HCT116 (cell line): ENCODE measurements around the gene OR1M1. TPM values are rescaled to one million over a fixed set of nuclear protein-coding genes. Genes with fewer than 3 reads are reported as not detected.

Source experiments
- ATAC-seq: fragments of 200-7000 bp; cut with Tn5 transposase; 2 replicates; pipeline ENCODE4 v1.9.1; 2020; ENCODE audit warnings: mild to moderate bottlenecking, moderate library complexity
- BruUV-seq: library from RNA; stranded (reverse); fragments of 400-500 nt; replicated peaks from 2 replicates; lab custom pipeline; 2021; lab: Mats Ljungman, UMichigan
- CTCF ChIA-PET: fragments of 300-600 bp; sonication (Branson Sonifier 250); formaldehyde crosslinking; loops from one replicate; lab custom pipeline; 2021; ENCODE audit warnings: antibody characterized with exemption; lab: Charles Lee
- POLR2A ChIA-PET: fragments of 300-600, 350-600 bp; sonication (Branson Sonifier 250); formaldehyde crosslinking; loops from one replicate; lab custom pipeline; 2021; ENCODE audit warnings: antibody characterized with exemption; lab: Charles Lee
- RAD21 ChIA-PET, 2 experiments: fragments of 300-600 bp; sonication (Branson Sonifier 250); formaldehyde crosslinking; loops; one replicate each; lab custom pipeline; 2023; ENCODE audit warnings: low total read pairs in 2 of 2; ENCODE audit not compliant: uncharacterized antibody in 2 of 2, unreplicated experiment in 2 of 2, low non-redundant PET in 1 of 2; lab: Charles Lee
- DNase-seq: peaks from one replicate; pipeline ENCODE4 v3.0.0-alpha.2; 2010; ENCODE audit warnings: low read depth, low spot score
- H2AFZ ChIP-seq: fragments of 200-600 bp; shearing (Covaris generic), sonication (generic); 2 replicates; pipeline ENCODE4 v1.6.1; 2017; ENCODE audit warnings: low read depth, mixed run types, mixed read lengths, antibody characterized with exemption, low read length; ENCODE audit not compliant: poor library complexity, severe bottlenecking
- H3K27ac ChIP-seq: 2 replicates; pipeline ENCODE4 v1.5.1; 2012; ENCODE audit warnings: low read depth, low read length
- H3K27me3 ChIP-seq: fragments of 200-600 bp; sonication (generic); 2 replicates; pipeline ENCODE4 v1.6.1; 2016; ENCODE audit warnings: mixed run types, low read length, mixed read lengths; ENCODE audit not compliant: insufficient read depth
- H3K36me3 ChIP-seq, 2 experiments: fragments of 200-500 bp in 1 of 2; fragments of 200-600 bp in 1 of 2; sonication (Bioruptor generic) in 1 of 2; sonication (generic) in 1 of 2; 2 replicates each; pipeline versions ENCODE4 v1.5.1 to v1.6.1; 2014 to 2016; ENCODE audit warnings: low read length in 2 of 2, inconsistent platforms in 1 of 2, mixed read lengths in 1 of 2, mixed run types in 1 of 2; ENCODE audit not compliant: insufficient read depth in 2 of 2, control insufficient read depth in 1 of 2
- H3K4me1 ChIP-seq, 2 experiments: fragments of 200-600 bp in 1 of 2; sonication (generic) in 1 of 2; 2 replicates each; pipeline versions ENCODE4 v1.5.1 to v1.6.1; 2012 to 2017; ENCODE audit warnings: low read length in 2 of 2, inconsistent platforms in 1 of 2, mild to moderate bottlenecking in 1 of 2, mixed read lengths in 1 of 2, mixed run types in 1 of 2, moderate library complexity in 1 of 2; ENCODE audit not compliant: insufficient read depth in 2 of 2, control insufficient read depth in 1 of 2
- H3K4me2 ChIP-seq: fragments of 200-600 bp; sonication (generic); 2 replicates; pipeline ENCODE4 v1.6.1; 2017; ENCODE audit warnings: mixed run types, low read length, mixed read lengths
- H3K4me3 ChIP-seq, 2 experiments: fragments of 200-600 bp in 1 of 2; sonication (generic) in 1 of 2; replicated peaks in 1 of 2; 2 replicates each; pipeline ENCODE4 v1.5.1; 2011 to 2016; ENCODE audit warnings: low read length in 2 of 2, control low read depth in 1 of 2, low read depth in 1 of 2, mild to moderate bottlenecking in 1 of 2, mixed read lengths in 1 of 2, mixed run types in 1 of 2
- H3K79me2 ChIP-seq: fragments of 200-600 bp; sonication (generic); 2 replicates; pipeline ENCODE4 v1.6.1; 2017; ENCODE audit warnings: mild to moderate bottlenecking, mixed run types, low read length, moderate library complexity, mixed read lengths; ENCODE audit not compliant: insufficient read depth
- H3K9ac ChIP-seq: fragments of 200-600 bp; sonication (generic); 2 replicates; pipeline ENCODE4 v1.6.1; 2016; ENCODE audit warnings: low read length, mixed read lengths
- H3K9me2 ChIP-seq: fragments of 200-600 bp; sonication (generic), shearing (Covaris generic); 2 replicates; pipeline ENCODE4 v1.6.1; 2017; ENCODE audit warnings: mixed run types, mild to moderate bottlenecking, moderate library complexity; ENCODE audit not compliant: insufficient read depth
- H3K9me3 ChIP-seq, 2 experiments: fragments of 200-500 bp in 1 of 2; fragments of 200-600 bp in 1 of 2; sonication (Bioruptor generic) in 1 of 2; sonication (generic) in 1 of 2; 2 replicates each; pipeline ENCODE4 v1.6.1; 2014 to 2017; ENCODE audit warnings: low read length in 2 of 2, mixed read lengths in 2 of 2, inconsistent platforms in 1 of 2, low read depth in 1 of 2, mild to moderate bottlenecking in 1 of 2, mixed run types in 1 of 2, moderate library complexity in 1 of 2; ENCODE audit not compliant: control insufficient read depth in 1 of 2, insufficient read depth in 1 of 2
- H4K20me1 ChIP-seq: fragments of 200-600 bp; sonication (generic), shearing (Covaris generic); 2 replicates; pipeline ENCODE4 v1.6.1; 2017; ENCODE audit warnings: mixed run types, mild to moderate bottlenecking, moderate library complexity; ENCODE audit not compliant: insufficient read depth
- CEBPB ChIP-seq: IDR thresholded peaks from 2 replicates; pipeline ENCODE4 v1.6.1; 2012; ENCODE audit warnings: low read depth
- EZH2 ChIP-seq: fragments of 200-600 bp; sonication (generic); IDR thresholded peaks from 2 replicates; pipeline ENCODE4 v1.6.1; 2017; ENCODE audit warnings: antibody characterized with exemption, mixed run types
- EZH2phosphoT487 ChIP-seq: fragments of 200-600 bp; IDR thresholded peaks from 2 replicates; pipeline ENCODE4 v1.6.1; 2018; ENCODE audit warnings: antibody characterized with exemption, borderline replicate concordance
- YY1 ChIP-seq: IDR thresholded peaks from 2 replicates; pipeline ENCODE4 v1.6.1; 2011; ENCODE audit warnings: low read length, low read depth, moderate library complexity, mild to moderate bottlenecking; ENCODE audit not compliant: insufficient replicate concordance; ENCODE audit errors: extremely low read depth
- ZFX ChIP-seq: fragments of 450-650 bp; IDR thresholded peaks from 2 replicates; pipeline ENCODE4 v1.6.1; 2017
- intact Hi-C: fragments of 100-400 bp; cut with micrococcal nuclease; formaldehyde crosslinking; loops from 2 replicates; pipeline ENCODE4 v1.10.0; 2022
- total RNA-seq: library from RNA; stranded (reverse); gene quantifications from one replicate; pipeline ENCODE4 v1.2.1, GENCODE V29; 2021; ENCODE audit not compliant: unreplicated experiment
- TF ChIP-seq, protein P1 (sequence below): IDR thresholded peaks from 2 replicates; pipeline ENCODE4 v1.6.1; 2011; ENCODE audit warnings: mild to moderate bottlenecking, low read length, moderate library complexity; ENCODE audit not compliant: insufficient replicate concordance; ENCODE audit errors: extremely low read depth

The OR1M1 gene
- total RNA-seq, 1 experiment from 2014 or later, result not detected

DNA sequence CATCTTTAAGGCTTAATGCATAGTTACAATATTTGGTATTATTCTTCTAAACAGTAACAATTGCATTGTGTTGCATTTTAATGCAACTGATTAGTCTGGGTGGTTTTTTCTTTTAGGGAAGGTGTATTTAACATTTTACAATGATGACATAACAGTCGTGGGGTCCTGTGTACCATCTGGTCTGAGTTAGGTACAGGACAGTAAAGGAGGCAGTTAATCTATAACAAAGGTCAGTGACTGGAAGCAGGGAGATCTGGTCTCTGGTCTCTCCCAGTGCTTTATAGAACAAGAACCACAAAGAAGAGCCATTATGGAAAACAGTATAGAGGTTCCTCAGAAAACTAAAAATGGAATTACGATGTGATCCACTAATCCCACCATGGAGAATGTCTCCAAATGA, 23.1 kb downstream of the OR1M1 start:
- no peaks in the 10 kb centered on the region for H3K9me3 ChIP-seq
- POLR2A ChIA-PET, result no interaction called here
- CTCF ChIA-PET, result no interaction called here

DNA sequence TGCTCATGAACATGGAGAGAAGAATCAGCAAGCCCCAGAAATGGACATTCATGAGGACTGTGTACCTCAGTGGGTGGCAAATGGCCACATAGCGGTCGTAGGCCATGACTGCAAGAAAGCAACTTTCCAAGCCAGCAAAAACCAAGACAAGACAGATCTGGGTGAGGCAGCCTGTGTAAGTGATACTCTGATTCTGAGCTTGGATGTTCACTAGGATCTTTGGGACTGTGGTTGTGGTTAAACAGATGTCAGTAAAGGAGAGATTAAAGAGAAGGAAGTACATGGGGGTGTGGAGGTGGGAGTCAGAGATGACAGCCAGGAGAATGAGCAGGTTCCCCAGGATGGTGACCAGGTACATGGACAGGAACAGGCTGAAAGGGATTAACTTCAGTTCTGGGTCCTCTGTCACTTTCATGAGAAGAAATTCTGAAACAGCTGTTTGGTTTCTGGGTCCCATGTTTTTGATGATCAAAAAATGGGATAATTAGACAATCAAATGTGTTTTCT, 28.5 kb downstream of the OR1M1 start, which contains the start of gene OR7G1:
OR7G1 (minus strand) TSS at position 457 of the 507 bp plus-strand sequence; CDS start at position 457, 0 bp downstream.
- intact Hi-C loops, result no loop called here

More for the DNA sequence above, 23.1 kb downstream of the OR1M1 start:
- H4K20me1 ChIP-seq, result no peaks in the 10 kb centered on the region
- ATAC-seq (no peak), DNase-seq (no peak)
- no peak overlapping the region for H2AFZ ChIP-seq
- intact Hi-C loops, result no loop called here
- RAD21 ChIA-PET, result no interaction called here
- H3K4me2 ChIP-seq, result no peak overlapping the region
- no peak overlapping the region for H3K9ac ChIP-seq
- H3K4me1 ChIP-seq, result no peaks in the 10 kb centered on the region
- no peak overlapping the region for H3K4me3 ChIP-seq
- no peaks in the 10 kb centered on the region for H3K27me3 ChIP-seq
- TF ChIP-seq, protein P1, sequence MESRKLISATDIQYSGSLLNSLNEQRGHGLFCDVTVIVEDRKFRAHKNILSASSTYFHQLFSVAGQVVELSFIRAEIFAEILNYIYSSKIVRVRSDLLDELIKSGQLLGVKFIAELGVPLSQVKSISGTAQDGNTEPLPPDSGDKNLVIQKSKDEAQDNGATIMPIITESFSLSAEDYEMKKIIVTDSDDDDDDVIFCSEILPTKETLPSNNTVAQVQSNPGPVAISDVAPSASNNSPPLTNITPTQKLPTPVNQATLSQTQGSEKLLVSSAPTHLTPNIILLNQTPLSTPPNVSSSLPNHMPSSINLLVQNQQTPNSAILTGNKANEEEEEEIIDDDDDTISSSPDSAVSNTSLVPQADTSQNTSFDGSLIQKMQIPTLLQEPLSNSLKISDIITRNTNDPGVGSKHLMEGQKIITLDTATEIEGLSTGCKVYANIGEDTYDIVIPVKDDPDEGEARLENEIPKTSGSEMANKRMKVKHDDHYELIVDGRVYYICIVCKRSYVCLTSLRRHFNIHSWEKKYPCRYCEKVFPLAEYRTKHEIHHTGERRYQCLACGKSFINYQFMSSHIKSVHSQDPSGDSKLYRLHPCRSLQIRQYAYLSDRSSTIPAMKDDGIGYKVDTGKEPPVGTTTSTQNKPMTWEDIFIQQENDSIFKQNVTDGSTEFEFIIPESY, result no peak
- TF ChIP-seq EZH2phosphoT487 (no peak), CEBPB (no peak), ZFX (no peak)
- no peak overlapping the region for H3K27ac ChIP-seq
- H3K9me2 ChIP-seq, result no peaks in the 10 kb centered on the region
- H3K79me2 ChIP-seq, result no peaks in the 10 kb centered on the region
- H3K36me3 ChIP-seq, result no peaks in the 10 kb centered on the region
- no TSS peak for BruUV-seq

More for the DNA sequence above, 28.5 kb downstream of the OR1M1 start, which contains the start of gene OR7G1:
- RAD21 ChIA-PET, result no interaction called here
- TF ChIP-seq YY1 (no peak), EZH2 (no peak)
- Histone ChIP-seq H3K4me3 (no peak within 1 kb of the TSS), H4K20me1 (no peaks in the 10 kb centered on the region), H3K4me2 (no peak within 1 kb of the TSS), H2AFZ (no peak within 1 kb of the TSS), H3K27me3 (no peaks in the 10 kb centered on the region), H3K9ac (no peak within 1 kb of the TSS), H3K27ac (no peak within 1 kb of the TSS), H3K9me3 (no peaks in the 10 kb centered on the region), H3K9me2 (no peaks in the 10 kb centered on the region), H3K36me3 (no peaks in the 10 kb centered on the region), H3K79me2 (no peaks in the 10 kb centered on the region), H3K4me1 (no peaks in the 10 kb centered on the region)
- ATAC-seq, result no peak
- no peak for DNase-seq
- POLR2A ChIA-PET, result no interaction called here
- CTCF ChIA-PET, result no interaction called here
- BruUV-seq, result no TSS peak
